ENCODE results near the gene ZEB1. TPM values are rescaled to one million over a fixed set of nuclear protein-coding genes. Genes with fewer than 3 reads are reported as not detected.

ZEB1 gene
- total and polyA plus RNA-seq, 4 experiments from 2014 or later, result 19.1 to 70.6 (median 50.0) TPM

DNA sequence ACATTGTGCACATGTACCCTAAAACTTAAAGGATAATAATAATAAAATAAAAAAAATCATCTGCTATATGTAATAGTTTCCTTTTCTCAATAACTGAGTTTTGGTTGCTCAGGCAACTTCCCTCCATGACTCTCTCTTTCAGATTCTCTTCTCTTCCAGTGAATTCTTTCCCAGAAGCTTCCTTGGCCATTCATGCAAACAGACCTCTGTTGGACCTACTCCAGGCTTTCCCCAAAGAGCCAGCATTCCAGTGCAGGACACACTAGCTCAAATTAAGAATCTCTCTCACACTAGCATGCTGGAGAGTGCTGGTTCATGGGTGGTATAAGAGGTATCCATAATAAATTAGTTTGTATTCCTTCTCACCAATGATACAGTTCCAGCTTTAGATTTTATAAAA lies 31.0 kb upstream of the ZEB1 start:
- Histone ChIP-seq H3K9me3 (ENCODE audit: control insufficient read depth in 1 of 2, low read length in 2 of 2) (no peaks in the 10 kb centered on the region), H3K4me3 (ENCODE audit: low read length in 2 of 2) (no peak overlapping the region), H3K27me3 (ENCODE audit: insufficient read depth, low read length) (no peaks in the 10 kb centered on the region), H3K36me3 (ENCODE audit: insufficient read depth, low read length) (no peaks in the 10 kb centered on the region), H3K4me1 (ENCODE audit: insufficient read depth, low read length) (no peaks in the 10 kb centered on the region), H3K27ac (ENCODE audit: low read depth, low read length) (no peak overlapping the region)
- ChIA-PET POLR2A (ENCODE audit: partially characterized antibody) (no interaction called here), CTCF (ENCODE audit: partially characterized antibody) (no interaction called here)
- Mint-ChIP-seq H3K36me3 (no peaks in the 10 kb centered on the region), H3K9me3 (peaks cover 0 to 3% (median 0%) of the 10 kb centered on the region in 8 donors), H3K27me3 (peaks cover 2 to 3% of the 10 kb centered on the region in 2 donors), H3K27ac (no peak overlapping the region), H3K4me1 (no peaks in the 10 kb centered on the region), H3K4me3 (no peak overlapping the region)
- DNase-seq, result no peak
- intact Hi-C loops (cut with micrococcal nuclease), result no loop called here

DNA sequence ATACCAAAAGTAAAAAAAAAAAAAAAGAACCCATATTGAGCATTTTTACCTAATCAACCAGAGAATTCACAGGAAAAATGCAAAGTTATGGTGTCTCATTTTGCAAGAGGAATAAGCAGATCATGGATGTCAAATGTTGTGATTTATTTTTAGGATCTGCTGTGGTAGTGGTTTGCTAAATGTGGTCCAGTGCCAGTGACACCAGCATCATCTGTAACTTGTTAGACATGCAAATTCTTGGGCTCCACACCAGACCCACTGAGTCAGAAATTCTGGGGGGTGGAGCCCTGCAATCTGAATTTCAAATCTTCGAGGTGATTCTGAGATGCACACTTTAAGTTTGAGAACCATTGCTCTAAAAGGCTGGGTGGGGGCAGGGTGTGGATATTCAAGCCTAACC lies 30.1 kb upstream of the ZEB1 start:
- Histone ChIP-seq H3K9me3 (ENCODE audit: control insufficient read depth in 1 of 2, low read length in 2 of 2) (no peaks in the 10 kb centered on the region), H3K4me3 (ENCODE audit: low read length in 2 of 2) (no peak overlapping the region), H3K27ac (ENCODE audit: low read depth, low read length) (no peak overlapping the region), H3K4me1 (ENCODE audit: insufficient read depth, low read length) (no peaks in the 10 kb centered on the region), H3K36me3 (ENCODE audit: insufficient read depth, low read length) (no peaks in the 10 kb centered on the region), H3K27me3 (ENCODE audit: insufficient read depth, low read length) (no peaks in the 10 kb centered on the region)
- Mint-ChIP-seq H3K27ac (no peak overlapping the region), H3K4me3 (no peak overlapping the region), H3K36me3 (no peaks in the 10 kb centered on the region), H3K4me1 (no peaks in the 10 kb centered on the region), H3K27me3 (peaks cover 0 to 2% of the 10 kb centered on the region in 2 donors), H3K9me3 (peaks cover 0 to 3% (median 0%) of the 10 kb centered on the region in 8 donors)
- ChIA-PET POLR2A (ENCODE audit: partially characterized antibody) (no interaction called here), CTCF (ENCODE audit: partially characterized antibody) (interaction anchor here (0.7 kb wide), 1 partner anchor 1186 kb away, joined by 3 read pairs; no protein-coding TSS in a partner anchor)
- intact Hi-C loops (cut with micrococcal nuclease), result no loop called here
- no peak for DNase-seq

DNA sequence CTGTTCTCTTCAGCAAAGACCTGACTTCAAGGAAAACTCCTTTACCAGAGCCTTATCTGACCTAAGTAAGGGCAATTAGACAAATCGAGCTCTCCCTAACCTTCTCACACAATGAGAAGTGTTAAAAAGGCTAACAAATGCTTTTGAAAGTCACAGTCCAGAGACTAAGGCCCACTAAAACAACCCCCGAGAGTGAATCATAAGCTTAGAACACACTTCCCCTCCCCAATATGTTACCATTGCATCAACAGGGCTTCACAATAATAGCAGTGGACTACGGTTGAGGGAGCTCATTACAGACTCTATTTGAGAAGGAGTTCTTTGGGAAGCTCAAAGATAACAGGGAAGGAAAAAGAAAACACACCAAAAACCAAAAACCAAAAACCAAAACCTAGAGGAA lies 28.6 kb upstream of the ZEB1 start:
- Mint-ChIP-seq H3K4me1 (no peaks in the 10 kb centered on the region), H3K4me3 (no peak overlapping the region), H3K36me3 (no peaks in the 10 kb centered on the region), H3K27ac (no peak overlapping the region), H3K9me3 (no peaks in the 10 kb centered on the region), H3K27me3 (no peaks in the 10 kb centered on the region)
- H3K27me3 ChIP-seq (ENCODE audit: insufficient read depth, low read length), result no peaks in the 10 kb centered on the region
- H3K27ac ChIP-seq (ENCODE audit: low read depth, low read length), result no peak overlapping the region
- H3K4me1 ChIP-seq (ENCODE audit: insufficient read depth, low read length), result no peaks in the 10 kb centered on the region
- no peak overlapping the region for H3K4me3 ChIP-seq (ENCODE audit: low read length in 2 of 2)
- no peak for DNase-seq
- no peaks in the 10 kb centered on the region for H3K9me3 ChIP-seq (ENCODE audit: control insufficient read depth in 1 of 2, low read length in 2 of 2)
- POLR2A ChIA-PET (ENCODE audit: partially characterized antibody), result no interaction called here
- no peaks in the 10 kb centered on the region for H3K36me3 ChIP-seq (ENCODE audit: insufficient read depth, low read length)
- intact Hi-C loops (cut with micrococcal nuclease), result no loop called here
- CTCF ChIA-PET (ENCODE audit: partially characterized antibody), result no interaction called here

DNA sequence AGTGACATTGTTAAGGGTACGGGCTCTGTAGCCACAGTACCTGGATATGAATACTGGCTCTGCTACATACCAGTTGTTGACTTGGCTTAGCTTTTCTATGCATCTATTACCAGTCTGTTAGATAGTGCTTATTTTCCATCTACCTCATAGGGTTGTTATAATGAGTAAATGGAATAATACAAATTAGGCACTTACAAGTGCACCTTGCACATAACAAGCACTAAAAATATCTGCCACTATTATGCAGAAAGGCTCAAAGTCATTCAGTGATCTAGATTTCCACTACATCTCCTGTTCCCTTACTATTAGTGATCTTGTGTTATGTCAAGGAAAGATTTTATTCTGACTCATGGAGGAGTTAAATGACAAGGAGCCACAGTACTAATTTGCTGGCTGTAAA lies 27.9 kb upstream of the ZEB1 start:
- Histone ChIP-seq H3K27me3 (ENCODE audit: insufficient read depth, low read length) (no peaks in the 10 kb centered on the region), H3K27ac (ENCODE audit: low read depth, low read length) (no peak overlapping the region), H3K4me3 (ENCODE audit: low read length in 2 of 2) (no peak overlapping the region), H3K9me3 (ENCODE audit: control insufficient read depth in 1 of 2, low read length in 2 of 2) (no peaks in the 10 kb centered on the region), H3K36me3 (ENCODE audit: insufficient read depth, low read length) (no peaks in the 10 kb centered on the region), H3K4me1 (ENCODE audit: insufficient read depth, low read length) (no peaks in the 10 kb centered on the region)
- ChIA-PET CTCF (ENCODE audit: partially characterized antibody) (no interaction called here), POLR2A (ENCODE audit: partially characterized antibody) (no interaction called here)
- Mint-ChIP-seq H3K4me3 (no peak overlapping the region), H3K27me3 (no peaks in the 10 kb centered on the region), H3K9me3 (no peaks in the 10 kb centered on the region), H3K36me3 (no peaks in the 10 kb centered on the region), H3K27ac (no peak overlapping the region), H3K4me1 (no peaks in the 10 kb centered on the region)
- no peak for DNase-seq
- intact Hi-C loops (cut with micrococcal nuclease), result no loop called here

DNA sequence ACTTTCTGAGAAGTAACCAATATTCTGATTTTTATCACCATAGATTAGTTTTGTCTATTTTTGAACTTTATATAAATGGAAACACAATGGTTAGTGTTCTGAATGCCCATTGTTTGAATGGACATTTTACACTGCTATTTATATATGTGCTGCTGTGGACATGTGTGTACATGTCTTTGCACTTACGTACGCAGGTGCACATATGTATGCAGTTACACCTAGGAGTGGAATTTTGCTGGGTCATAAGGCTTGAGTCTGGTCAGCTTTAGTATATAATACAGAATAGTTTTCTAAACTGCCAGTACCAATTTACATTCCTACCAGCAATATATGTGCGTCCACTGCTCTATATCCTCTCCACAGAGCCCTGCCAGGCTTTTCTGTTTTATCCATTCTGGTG lies 24.5 kb upstream of the ZEB1 start:
- Histone ChIP-seq H3K9me3 (ENCODE audit: control insufficient read depth in 1 of 2, low read length in 2 of 2) (no peaks in the 10 kb centered on the region), H3K36me3 (ENCODE audit: insufficient read depth, low read length) (no peaks in the 10 kb centered on the region), H3K4me3 (ENCODE audit: low read length in 2 of 2) (no peak overlapping the region), H3K27me3 (ENCODE audit: insufficient read depth, low read length) (no peaks in the 10 kb centered on the region), H3K27ac (ENCODE audit: low read depth, low read length) (no peak overlapping the region), H3K4me1 (ENCODE audit: insufficient read depth, low read length) (no peaks in the 10 kb centered on the region)
- POLR2A ChIA-PET (ENCODE audit: partially characterized antibody), result no interaction called here
- Mint-ChIP-seq H3K9me3 (no peaks in the 10 kb centered on the region), H3K4me3 (no peak overlapping the region), H3K4me1 (peaks cover 0 to 3% (median 1%) of the 10 kb centered on the region in 4 donors), H3K27ac (no peak overlapping the region), H3K27me3 (no peaks in the 10 kb centered on the region), H3K36me3 (no peaks in the 10 kb centered on the region)
- intact Hi-C loops (cut with micrococcal nuclease), result no loop called here
- no peak for DNase-seq
- CTCF ChIA-PET (ENCODE audit: partially characterized antibody), result no interaction called here

DNA sequence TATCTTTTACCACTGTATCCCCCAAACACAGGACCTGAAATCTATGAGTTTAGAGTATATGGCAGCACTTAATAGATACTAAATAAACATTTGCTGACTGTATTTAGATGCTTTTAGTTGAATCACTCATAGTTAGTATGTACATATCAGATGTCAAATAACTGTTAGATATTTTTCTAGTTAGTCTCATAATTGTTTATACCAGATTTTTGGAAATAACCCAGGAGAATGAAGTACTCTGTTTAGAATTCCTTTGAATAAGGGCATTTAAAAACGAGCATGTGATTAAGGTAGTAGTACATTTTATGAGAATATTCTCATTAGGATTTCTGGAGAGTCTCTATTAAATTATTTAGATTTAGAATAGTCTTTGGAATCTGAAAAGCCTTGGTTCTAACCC lies 22.3 kb upstream of the ZEB1 start:
- Histone ChIP-seq H3K9me3 (ENCODE audit: control insufficient read depth in 1 of 2, low read length in 2 of 2) (no peaks in the 10 kb centered on the region), H3K36me3 (ENCODE audit: insufficient read depth, low read length) (no peaks in the 10 kb centered on the region), H3K4me1 (ENCODE audit: insufficient read depth, low read length) (no peaks in the 10 kb centered on the region), H3K27me3 (ENCODE audit: insufficient read depth, low read length) (no peaks in the 10 kb centered on the region), H3K4me3 (ENCODE audit: low read length in 2 of 2) (no peak overlapping the region), H3K27ac (ENCODE audit: low read depth, low read length) (no peak overlapping the region)
- DNase-seq, result no peak
- POLR2A ChIA-PET (ENCODE audit: partially characterized antibody), result no interaction called here
- CTCF ChIA-PET (ENCODE audit: partially characterized antibody), result no interaction called here
- no peaks in the 10 kb centered on the region for H3K27me3 Mint-ChIP-seq
- peaks cover 0 to 3% (median 1%) of the 10 kb centered on the region in 4 donors for H3K4me1 Mint-ChIP-seq
- H3K4me3 Mint-ChIP-seq, result no peak overlapping the region
- H3K9me3 Mint-ChIP-seq, result peaks cover 0 to 3% (median 0%) of the 10 kb centered on the region in 8 donors
- no peaks in the 10 kb centered on the region for H3K36me3 Mint-ChIP-seq
- intact Hi-C loops (cut with micrococcal nuclease), result no loop called here
- no peak overlapping the region for H3K27ac Mint-ChIP-seq

DNA sequence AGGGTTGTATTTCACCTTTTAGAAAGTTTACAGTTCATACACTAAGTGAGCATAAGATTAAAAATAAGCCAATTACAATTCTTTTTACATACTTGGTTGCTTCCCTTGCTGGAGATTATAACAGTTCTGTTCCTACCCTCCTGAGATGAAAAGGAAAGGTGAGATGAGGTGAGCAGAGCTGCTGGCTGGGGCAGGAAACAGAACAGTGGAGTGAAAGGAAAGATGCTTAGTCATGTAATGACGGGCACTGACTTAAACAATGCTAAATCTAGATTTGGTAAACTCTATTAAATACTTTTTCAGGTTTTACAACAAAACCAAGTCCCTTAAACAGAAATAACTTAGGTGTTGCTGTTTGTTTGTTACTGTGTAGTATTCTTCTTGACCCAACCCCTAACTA lies 19.9 kb upstream of the ZEB1 start:
- Histone ChIP-seq H3K4me1 (ENCODE audit: insufficient read depth, low read length) (no peaks in the 10 kb centered on the region), H3K36me3 (ENCODE audit: insufficient read depth, low read length) (no peaks in the 10 kb centered on the region), H3K4me3 (ENCODE audit: low read length in 2 of 2) (no peak overlapping the region), H3K27me3 (ENCODE audit: insufficient read depth, low read length) (no peaks in the 10 kb centered on the region), H3K27ac (ENCODE audit: low read depth, low read length) (no peak overlapping the region), H3K9me3 (ENCODE audit: control insufficient read depth in 1 of 2, low read length in 2 of 2) (no peaks in the 10 kb centered on the region)
- Mint-ChIP-seq H3K27me3 (peaks cover 0 to 1% of the 10 kb centered on the region in 2 donors), H3K4me1 (peaks cover 0 to 3% (median 1%) of the 10 kb centered on the region in 4 donors), H3K36me3 (no peaks in the 10 kb centered on the region), H3K9me3 (peaks cover 0 to 3% (median 0%) of the 10 kb centered on the region in 8 donors), H3K4me3 (no peak overlapping the region), H3K27ac (peak overlapping the region in 1 of 7 donors; percentile 5)
- CTCF ChIA-PET (ENCODE audit: partially characterized antibody), result interaction anchor here (1.0 kb wide), 1 partner anchor 41 kb away, joined by 3 read pairs; no protein-coding TSS in a partner anchor
- DNase-seq, result peak in 2 of 5 donors; percentile 2 to 8
- POLR2A ChIA-PET (ENCODE audit: partially characterized antibody), result no interaction called here
- intact Hi-C loops (cut with micrococcal nuclease), result no loop called here

DNA sequence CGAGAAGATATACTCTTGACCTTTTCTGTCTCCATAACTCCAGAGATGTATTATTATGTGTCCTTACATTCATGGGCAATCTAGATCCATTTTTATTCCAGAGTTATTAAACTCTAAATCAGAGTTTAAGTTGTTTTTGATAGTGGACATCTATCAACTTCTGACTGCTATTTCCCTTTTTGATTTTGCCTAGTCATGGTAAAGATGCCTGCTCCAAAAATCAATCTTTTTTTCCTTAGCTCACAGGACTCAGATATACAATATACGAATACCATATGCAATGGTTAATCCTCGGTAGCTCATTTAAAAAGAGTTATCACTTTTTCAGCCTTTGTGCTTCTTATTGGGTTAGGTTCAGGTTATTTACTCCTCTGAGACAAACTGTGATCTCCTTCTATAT lies 15.8 kb upstream of the ZEB1 start:
- Mint-ChIP-seq H3K4me3 (no peak overlapping the region), H3K9me3 (peaks cover 0 to 3% (median under 1%) of the 10 kb centered on the region in 8 donors), H3K27me3 (peaks cover 0 to 1% of the 10 kb centered on the region in 2 donors), H3K4me1 (peaks cover 0 to 3% (median 1%) of the 10 kb centered on the region in 4 donors), H3K36me3 (peaks cover 0 to 4% of the 10 kb centered on the region in 2 donors), H3K27ac (no peak overlapping the region)
- H3K27ac ChIP-seq (ENCODE audit: low read depth, low read length), result no peak overlapping the region
- H3K9me3 ChIP-seq (ENCODE audit: control insufficient read depth in 1 of 2, low read length in 2 of 2), result no peaks in the 10 kb centered on the region
- intact Hi-C loops (cut with micrococcal nuclease), result no loop called here
- H3K4me1 ChIP-seq (ENCODE audit: insufficient read depth, low read length), result no peaks in the 10 kb centered on the region
- no peaks in the 10 kb centered on the region for H3K36me3 ChIP-seq (ENCODE audit: insufficient read depth, low read length)
- no peak for DNase-seq
- H3K27me3 ChIP-seq (ENCODE audit: insufficient read depth, low read length), result no peaks in the 10 kb centered on the region
- no peak overlapping the region for H3K4me3 ChIP-seq (ENCODE audit: low read length in 2 of 2)
- ChIA-PET CTCF (ENCODE audit: partially characterized antibody) (no interaction called here), POLR2A (ENCODE audit: partially characterized antibody) (interaction anchor here (0.7 kb wide), 1 partner anchor 271 kb away, joined by 3 read pairs; no protein-coding TSS in a partner anchor)
